Spleen (tissue), 7 donors: ENCODE data around the gene ARMCX2.

Experiments
- CTCF ChIP-seq, 11 experiments: fragments of 200-600 bp in 7 of 11; fragments of 450-650 bp in 4 of 11; sonication (generic) in 4 of 11; IDR thresholded peaks in 8 of 11; conservative IDR thresholded peaks in 3 of 11; 1 replicate in 7 of 11; 2 replicates in 4 of 11; pipeline versions ENCODE4 v1.4.0 to v1.8.0; 2016 to 2021; ENCODE audit warnings: antibody characterized with exemption in 11 of 11, inconsistent platforms in 4 of 11, mild to moderate bottlenecking in 1 of 11
- POLR2AphosphoS5 ChIP-seq, 3 donors: sonication (generic); formaldehyde crosslinking; IDR thresholded peaks; one replicate each; pipeline ENCODE4 v1.5.1; 2017; ENCODE audit warnings: antibody characterized with exemption in 3 of 3
- donor health status: DM: no; HTN: no; CAD: no; lungs with moderate emphysema.
- donor health status: DM: no; HTN: no; CAD: no.
- donor health status: DM: no; HTN: no; CAD: no.

DNA sequence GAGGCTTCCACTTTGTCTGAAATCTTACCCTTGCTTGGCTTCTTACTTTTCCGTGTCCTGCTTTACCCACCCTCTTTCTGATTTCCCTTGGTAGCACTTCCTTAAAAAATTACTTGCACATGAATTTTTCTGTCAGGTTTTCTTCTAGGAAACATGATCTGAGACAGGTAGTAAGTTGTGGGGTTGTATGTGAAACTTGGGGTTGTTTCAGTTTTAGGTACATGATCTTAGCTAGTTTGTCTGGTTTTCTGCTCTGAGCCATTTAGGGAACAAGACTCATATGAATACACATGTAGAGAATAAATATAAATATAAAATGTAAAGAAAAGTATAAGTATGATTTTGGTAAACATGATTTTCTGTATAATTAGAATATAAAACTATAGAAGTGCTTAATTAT, 17.4 kb upstream of the ARMCX2 start:
- no peak for TF ChIP-seq CTCF (IDR thresholded peaks at IDR 0.05 in 8 of 11, conservative IDR thresholded peaks at IDR 0.05 in 3 of 11)
- TF ChIP-seq POLR2AphosphoS5 (IDR thresholded peaks at IDR 0.05): no peak
